DMS153 (cell line): ENCODE results near the gene ABHD16A.

Experiments used
- DNase-seq: peaks from one replicate; lab custom pipeline; 2025; lab: John Stamatoyannopoulos, UW

The ABHD16A gene

GRCh38 chr6:31639449-31639861 is 63.7 kb downstream of the ABHD16A start:
- no peak for DNase-seq

- no peak for DNase-seq
These were observed 64.1 kb downstream of the ABHD16A start for GRCh38 chr6:31639043-31639442.
